Omental fat pad (tissue), 4 donors: ENCODE measurements around the gene SPATA6L. TPM values are rescaled to one million over a fixed set of nuclear protein-coding genes. Genes with fewer than 3 reads are reported as not detected.

Experiments used
- ATAC-seq: fragments of 150-250 bp; one replicate; pipeline ENCODE4 v1.9.1; 2016; ENCODE audit warnings: mild to moderate bottlenecking, moderate library complexity; ENCODE audit not compliant: low FRiP score
- DNase-seq: peaks from one replicate; pipeline ENCODE4 v3.0.0-alpha.2; 2019; ENCODE audit warnings: low spot score
- total RNA-seq, 4 donors: library from RNA; depleted of rRNA; stranded (reverse); fragments of >200 nt; gene quantifications; one replicate each; pipeline ENCODE4 v1.1.0, GENCODE V29; 2016
- TF ChIP-seq, protein P1 (sequence below), 3 donors: fragments of 450-650 bp; IDR thresholded peaks; one replicate each; pipeline ENCODE4 v1.5.1; 2016 to 2017; ENCODE audit warnings: antibody characterized with exemption in 3 of 3, mild to moderate bottlenecking in 3 of 3, moderate library complexity in 2 of 3

SPATA6L gene
- total RNA-seq, 4 donors from 2014 or later: 1.3 to 5.5 (median 2.6) TPM

DNA sequence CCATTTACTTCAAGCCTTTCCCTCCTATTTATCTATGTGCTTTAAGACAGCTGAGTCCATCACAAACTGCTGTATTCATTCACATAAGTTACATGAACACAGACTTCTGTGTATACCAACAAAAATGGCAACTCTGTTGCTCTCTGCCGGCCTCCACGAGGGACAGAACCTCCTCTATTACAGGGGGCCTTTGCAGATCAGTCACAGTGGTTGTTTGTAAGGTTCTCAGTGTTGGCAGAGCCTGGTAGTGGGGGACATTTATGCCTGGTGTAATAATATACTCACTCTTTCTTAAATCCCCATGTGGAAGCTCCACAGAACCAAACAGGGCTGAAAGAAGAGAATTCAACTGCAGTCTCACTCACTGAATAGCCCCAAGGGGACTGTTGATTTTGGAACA, 99.5 kb downstream of the SPATA6L start:
- TF ChIP-seq, protein P1, sequence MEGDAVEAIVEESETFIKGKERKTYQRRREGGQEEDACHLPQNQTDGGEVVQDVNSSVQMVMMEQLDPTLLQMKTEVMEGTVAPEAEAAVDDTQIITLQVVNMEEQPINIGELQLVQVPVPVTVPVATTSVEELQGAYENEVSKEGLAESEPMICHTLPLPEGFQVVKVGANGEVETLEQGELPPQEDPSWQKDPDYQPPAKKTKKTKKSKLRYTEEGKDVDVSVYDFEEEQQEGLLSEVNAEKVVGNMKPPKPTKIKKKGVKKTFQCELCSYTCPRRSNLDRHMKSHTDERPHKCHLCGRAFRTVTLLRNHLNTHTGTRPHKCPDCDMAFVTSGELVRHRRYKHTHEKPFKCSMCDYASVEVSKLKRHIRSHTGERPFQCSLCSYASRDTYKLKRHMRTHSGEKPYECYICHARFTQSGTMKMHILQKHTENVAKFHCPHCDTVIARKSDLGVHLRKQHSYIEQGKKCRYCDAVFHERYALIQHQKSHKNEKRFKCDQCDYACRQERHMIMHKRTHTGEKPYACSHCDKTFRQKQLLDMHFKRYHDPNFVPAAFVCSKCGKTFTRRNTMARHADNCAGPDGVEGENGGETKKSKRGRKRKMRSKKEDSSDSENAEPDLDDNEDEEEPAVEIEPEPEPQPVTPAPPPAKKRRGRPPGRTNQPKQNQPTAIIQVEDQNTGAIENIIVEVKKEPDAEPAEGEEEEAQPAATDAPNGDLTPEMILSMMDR (IDR thresholded peaks at IDR 0.05): no peak
- no peak for DNase-seq
- no peak for ATAC-seq

DNA sequence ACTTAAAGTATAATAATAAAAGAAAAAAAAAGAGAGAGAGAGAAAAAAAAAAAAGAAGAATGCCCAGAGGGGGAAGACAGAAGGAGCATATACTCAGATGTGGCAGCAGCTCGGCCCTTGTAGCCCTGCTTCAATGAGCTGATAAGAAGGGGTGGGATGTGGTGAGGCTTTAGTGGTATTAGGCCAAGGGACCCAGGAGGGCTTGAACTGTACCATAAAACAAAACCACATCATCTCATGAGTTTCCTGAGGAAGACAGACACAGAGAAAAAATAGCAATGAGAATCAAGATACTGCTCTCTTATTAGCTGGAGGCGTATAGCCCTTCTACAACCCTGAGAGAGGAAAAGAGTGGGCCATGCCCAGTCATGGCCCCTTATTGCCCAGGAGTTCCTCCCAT, 103.2 kb downstream of the SPATA6L start:
- ATAC-seq (no peak), DNase-seq (no peak)
- TF ChIP-seq, protein P1 (IDR thresholded peaks at IDR 0.05): no peak

DNA sequence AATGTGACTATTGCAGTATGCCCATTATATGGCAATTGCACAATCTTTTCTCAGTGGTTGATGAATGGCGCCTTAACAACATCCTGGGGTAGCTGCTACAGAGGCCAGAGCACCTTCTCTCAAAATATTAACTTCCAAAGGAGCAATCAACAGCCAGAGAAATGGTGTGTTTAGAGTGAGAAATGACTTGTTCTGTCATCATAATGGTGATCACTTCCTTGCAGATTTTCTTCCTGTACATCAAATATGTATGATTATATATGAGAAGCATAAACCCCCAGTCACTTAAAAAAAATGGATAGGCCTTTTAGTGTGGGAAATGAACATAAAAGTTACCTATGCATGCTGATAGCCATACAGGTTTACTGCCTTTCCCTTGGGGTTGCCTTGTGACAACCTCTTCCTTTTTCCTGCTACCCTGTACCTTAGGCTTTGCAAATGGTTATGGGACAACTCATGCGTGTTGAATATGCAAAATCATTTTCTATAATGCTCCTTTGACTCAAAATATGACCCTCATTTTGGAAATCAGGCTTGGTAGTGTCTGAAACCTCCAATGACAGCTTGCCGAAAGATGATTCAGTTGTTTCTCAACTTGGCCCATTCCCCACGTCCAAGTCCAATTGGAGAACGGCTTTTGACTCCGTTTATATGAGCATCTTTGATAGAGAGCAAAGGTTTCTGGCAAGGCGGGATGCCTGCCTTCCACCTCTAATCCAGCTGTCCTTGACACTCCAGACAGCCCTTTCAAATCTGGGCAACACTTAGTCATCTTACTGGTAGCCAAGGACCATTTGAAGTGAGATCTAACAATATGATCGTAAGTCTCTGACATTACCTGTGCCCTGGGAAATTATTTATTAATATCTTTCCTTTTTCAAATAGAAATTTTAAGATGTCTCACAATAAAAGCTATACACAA, 106.8 kb downstream of the SPATA6L start:
- no peak for ATAC-seq
- no peak for DNase-seq

DNA sequence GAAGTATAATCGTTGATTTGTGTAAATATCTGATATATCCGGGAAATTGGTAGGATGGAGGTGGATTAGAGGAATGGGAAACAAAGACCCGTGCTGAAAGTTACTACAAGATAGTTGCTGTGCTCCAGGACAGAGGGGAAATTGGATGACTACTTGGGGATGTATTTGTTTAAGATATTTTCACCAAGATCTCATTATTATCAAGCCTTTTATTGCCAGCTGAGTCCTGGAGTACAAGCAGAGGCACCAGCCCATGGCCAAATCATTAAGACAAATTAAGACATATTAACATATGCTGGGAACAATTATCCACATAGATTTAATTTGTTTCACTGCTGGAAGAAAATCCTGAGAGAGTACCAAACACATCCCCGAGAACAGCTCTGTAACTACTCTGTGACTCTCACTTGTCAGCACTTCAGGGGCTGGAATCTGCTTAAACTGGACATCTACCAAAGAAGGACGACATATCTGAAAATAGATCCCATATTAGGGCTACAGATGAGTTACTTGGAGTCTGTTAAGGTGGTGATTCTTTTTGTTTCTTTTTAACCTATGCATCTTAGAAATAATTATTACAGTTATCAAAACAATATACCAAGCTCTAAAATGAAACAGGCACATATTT, 107.8 kb downstream of the SPATA6L start:
- no peak for DNase-seq
- TF ChIP-seq, protein P1 (IDR thresholded peaks at IDR 0.05): no peak
- no peak for ATAC-seq

More for the DNA sequence above, 106.8 kb downstream of the SPATA6L start:
- TF ChIP-seq, protein P1 (IDR thresholded peaks at IDR 0.05): no peak

DNA sequence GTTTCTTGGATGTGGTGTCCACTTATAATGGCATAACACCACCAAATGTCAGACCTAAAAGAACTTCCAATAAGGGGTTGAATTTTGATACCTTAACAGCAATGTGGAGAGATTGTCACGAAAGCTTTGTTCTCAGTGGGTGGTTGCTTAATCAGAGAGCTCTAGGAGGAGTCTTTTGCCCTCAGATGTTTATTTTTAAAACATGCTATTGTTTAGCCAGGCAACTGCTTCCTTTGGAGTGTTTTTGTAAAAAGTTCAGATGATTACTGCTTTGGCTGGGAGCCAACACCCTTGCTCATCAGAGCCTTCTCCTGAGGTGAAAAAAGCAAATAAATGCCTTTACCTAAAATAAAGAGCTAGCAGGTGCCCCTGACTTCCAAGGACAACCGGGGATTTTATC, 111.0 kb downstream of the SPATA6L start:
- no peak for ATAC-seq
- no peak for DNase-seq
- TF ChIP-seq, protein P1 (IDR thresholded peaks at IDR 0.05): no peak

DNA sequence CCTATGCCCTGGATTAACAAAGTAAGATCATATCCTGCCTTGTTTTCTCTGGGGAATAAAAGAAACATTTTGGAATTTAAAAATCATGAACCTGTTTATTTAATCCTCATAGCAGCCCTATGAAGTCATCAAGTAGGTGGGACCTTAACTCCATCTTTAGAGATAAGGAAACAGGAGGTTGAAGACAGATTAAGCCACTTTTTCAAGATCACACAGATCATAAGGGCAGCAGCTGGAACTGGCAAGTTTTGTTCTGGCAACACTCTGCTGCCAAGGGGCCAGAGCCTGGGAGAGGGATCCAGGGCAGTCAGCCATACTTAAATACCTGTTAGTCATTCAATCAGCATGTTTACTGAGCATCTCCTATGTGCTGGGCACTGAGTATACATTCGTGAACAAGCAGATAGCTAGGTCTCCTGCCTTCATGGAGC, 112.3 kb downstream of the SPATA6L start:
- TF ChIP-seq, protein P1 (IDR thresholded peaks at IDR 0.05): no peak
- DNase-seq (no peak), ATAC-seq (no peak)
